ENCODE results near the gene OCRL.
"Not testable (repeated sequence)": the region's sequence is repeated elsewhere in the genome, so short reads cannot be mapped to it uniquely, and the experiment has no call there.

Gene OCRL

GRCh38 chrX:129534816-129535578 is 5.1 kb upstream of the OCRL start:
- no peak for DNase-seq (ENCODE audit: low spot score)

- DNase-seq (ENCODE audit: low spot score) = no peak
These were observed 694 bp downstream of the OCRL start for GRCh38 chrX:129540722-129541184.

- DNase-seq (ENCODE audit: low spot score) = no peak
These were observed 4.7 kb downstream of the OCRL start for GRCh38 chrX:129544780-129545179.

GRCh38 chrX:129545408-129545807 is 5.3 kb downstream of the OCRL start:
- no peak for DNase-seq (ENCODE audit: low spot score)

GRCh38 chrX:129549124-129549523 is 9.1 kb downstream of the OCRL start:
- no peak for DNase-seq (ENCODE audit: low spot score)

GRCh38 chrX:129553619-129554288 is 13.7 kb downstream of the OCRL start:
- no peak for DNase-seq (ENCODE audit: low spot score)

GRCh38 chrX:129554816-129555215 is 14.8 kb downstream of the OCRL start:
- DNase-seq (ENCODE audit: low spot score) = not testable (repeated sequence)

GRCh38 chrX:129556806-129557315 is 16.8 kb downstream of the OCRL start:
- no peak for DNase-seq (ENCODE audit: low spot score)

GRCh38 chrX:129557844-129558480 is 17.9 kb downstream of the OCRL start:
- DNase-seq (ENCODE audit: low spot score) = no peak

- DNase-seq (ENCODE audit: low spot score) = no peak
These were observed 19.7 kb downstream of the OCRL start for GRCh38 chrX:129559783-129560182.

GRCh38 chrX:129561453-129561852 is 21.4 kb downstream of the OCRL start:
- no peak for DNase-seq (ENCODE audit: low spot score)

- not testable (repeated sequence) for DNase-seq (ENCODE audit: low spot score)
These were observed 24.3 kb downstream of the OCRL start for GRCh38 chrX:129564345-129564744.

GRCh38 chrX:129565046-129565650 is 25.1 kb downstream of the OCRL start:
- no peak for DNase-seq (ENCODE audit: low spot score)

GRCh38 chrX:129566073-129566472 is 26.0 kb downstream of the OCRL start:
- no peak for DNase-seq (ENCODE audit: low spot score)

GRCh38 chrX:129568349-129568748 is 28.3 kb downstream of the OCRL start:
- no peak for DNase-seq (ENCODE audit: low spot score)

GRCh38 chrX:129572422-129572821 is 32.4 kb downstream of the OCRL start:
- no peak for DNase-seq (ENCODE audit: low spot score)

GRCh38 chrX:129573652-129574051 is 33.6 kb downstream of the OCRL start:
- not testable (repeated sequence) for DNase-seq (ENCODE audit: low spot score)

GRCh38 chrX:129574214-129574613 is 34.2 kb downstream of the OCRL start:
- no peak for DNase-seq (ENCODE audit: low spot score)

GRCh38 chrX:129576539-129576938 is 36.5 kb downstream of the OCRL start:
- no peak for DNase-seq (ENCODE audit: low spot score)

GRCh38 chrX:129577473-129577872 is 37.4 kb downstream of the OCRL start:
- DNase-seq (ENCODE audit: low spot score) = no peak

- no peak for DNase-seq (ENCODE audit: low spot score)
These were observed 37.8 kb downstream of the OCRL start for GRCh38 chrX:129577877-129578276.

- DNase-seq (ENCODE audit: low spot score) = no peak
These were observed 41.8 kb downstream of the OCRL start for GRCh38 chrX:129581904-129582303.
